Left lung (tissue), 10 donors: Measurements from ENCODE around the gene ASB8. TPM values are rescaled to one million over a fixed set of nuclear protein-coding genes. Genes with fewer than 3 reads are reported as not detected.
A peak's percentile ranks its signal among the peaks of the same experiment; 100 is the strongest.

ENCODE experiments used
- ATAC-seq: fragments of 200-7000 bp; cut with Tn5 transposase; one replicate; pipeline ENCODE4 v1.9.1; 2020; ENCODE audit warnings: moderate library complexity
- DNase-seq, 4 donors: peaks; one replicate each; pipeline ENCODE4 v3.0.0-alpha.2; 2013 to 2020
- H3K27ac ChIP-seq, 2 donors: fragments of 200-600 bp; sonication (generic) in 1 of 2; one replicate each; pipeline versions ENCODE4 v1.5.0 to v1.8.0; 2020 to 2021
- H3K27me3 ChIP-seq, 2 donors: fragments of 200-600 bp; sonication (generic) in 1 of 2; one replicate each; pipeline versions ENCODE4 v1.5.0 to v1.8.0; 2020 to 2021
- H3K36me3 ChIP-seq, 2 donors: fragments of 200-600 bp; sonication (generic) in 1 of 2; one replicate each; pipeline versions ENCODE4 v1.5.0 to v1.8.0; 2020 to 2021
- H3K4me1 ChIP-seq, 2 donors: fragments of 200-600 bp; one replicate each; pipeline ENCODE4 v1.8.0; 2021
- H3K4me3 ChIP-seq, 2 donors: fragments of 200-600 bp; sonication (generic) in 1 of 2; one replicate each; pipeline versions ENCODE4 v1.5.0 to v1.8.0; 2020 to 2021; ENCODE audit warnings: mild to moderate bottlenecking in 1 of 2
- H3K9me3 ChIP-seq, 2 donors: fragments of 200-600 bp; sonication (generic) in 1 of 2; one replicate each; pipeline versions ENCODE4 v1.5.0 to v1.8.0; 2020 to 2021
- intact Hi-C, 2 donors: fragments of 100-400 bp; cut with DNase I; formaldehyde crosslinking; loops; one replicate each; pipeline versions ENCODE4 v1.11.2 to v1.14.2; 2022
- microRNA-seq, 2 donors: library from miRNA; unstranded; fragments of <30 nt; microRNA quantifications; one replicate each; pipeline ENCODE4, GENCODE V29; 2019
- polyA plus RNA-seq, 6 donors: library from polyadenylated mRNA; unstranded; fragments of 120-200 nt; gene quantifications; one replicate each; pipeline ENCODE4 v1.2.1, GENCODE V29; 2013; ENCODE audit not compliant: insufficient read length in 6 of 6
- total RNA-seq, 2 donors: library from RNA; stranded (reverse); fragmentation: NEBNext Ultra II Directional; extraction: Animal tissue kit (Norgen Biotek cat#: 25700); gene quantifications; one replicate each; pipeline ENCODE4 v1.2.1, GENCODE V29; 2021
- TF ChIP-seq, protein P1 (sequence below), 2 donors: fragments of 200-600 bp; sonication (generic) in 1 of 2; IDR thresholded peaks; one replicate each; pipeline versions ENCODE4 v1.5.0 to v1.8.0; 2021; ENCODE audit warnings: antibody characterized with exemption in 2 of 2
- donor health status: DM: no; HTN: yes; CAD: no.
- donor health status: DM: no; HTN: no; CAD: no.

ASB8 gene
- total and polyA plus RNA-seq, 8 donors = 26.8 to 44.5 (median 36.3) TPM

GRCh38 chr12:48105867-48106680, 51.2 kb downstream of the ASB8 start, which contains the start of gene SENP1:
Gene SENP1, minus strand, starts transcription at chr12:48106079. Its CDS starts 4,607 bp downstream, at chr12:48101472.
- DNase-seq (peak; percentile 88 to 95 (median 90)), ATAC-seq (peak; percentile 91)
- TF ChIP-seq, protein P1, sequence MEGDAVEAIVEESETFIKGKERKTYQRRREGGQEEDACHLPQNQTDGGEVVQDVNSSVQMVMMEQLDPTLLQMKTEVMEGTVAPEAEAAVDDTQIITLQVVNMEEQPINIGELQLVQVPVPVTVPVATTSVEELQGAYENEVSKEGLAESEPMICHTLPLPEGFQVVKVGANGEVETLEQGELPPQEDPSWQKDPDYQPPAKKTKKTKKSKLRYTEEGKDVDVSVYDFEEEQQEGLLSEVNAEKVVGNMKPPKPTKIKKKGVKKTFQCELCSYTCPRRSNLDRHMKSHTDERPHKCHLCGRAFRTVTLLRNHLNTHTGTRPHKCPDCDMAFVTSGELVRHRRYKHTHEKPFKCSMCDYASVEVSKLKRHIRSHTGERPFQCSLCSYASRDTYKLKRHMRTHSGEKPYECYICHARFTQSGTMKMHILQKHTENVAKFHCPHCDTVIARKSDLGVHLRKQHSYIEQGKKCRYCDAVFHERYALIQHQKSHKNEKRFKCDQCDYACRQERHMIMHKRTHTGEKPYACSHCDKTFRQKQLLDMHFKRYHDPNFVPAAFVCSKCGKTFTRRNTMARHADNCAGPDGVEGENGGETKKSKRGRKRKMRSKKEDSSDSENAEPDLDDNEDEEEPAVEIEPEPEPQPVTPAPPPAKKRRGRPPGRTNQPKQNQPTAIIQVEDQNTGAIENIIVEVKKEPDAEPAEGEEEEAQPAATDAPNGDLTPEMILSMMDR (IDR thresholded peaks at IDR 0.05) = no peak
- intact Hi-C loops = loop anchor here in 1 of 2 donors (5.0 kb wide), 1 partner anchor 51 kb away; the partner anchor contains the start of gene ASB8
- Histone ChIP-seq H3K4me3 (peak within 1 kb of the TSS; percentile 85 to 88), H3K4me1 (peaks cover 17 to 37% of the 10 kb centered on the region in 2 donors), H3K9me3 (no peaks in the 10 kb centered on the region), H3K27ac (peak within 1 kb of the TSS; percentile 96 to 97), H3K27me3 (no peaks in the 10 kb centered on the region), H3K36me3 (no peaks in the 10 kb centered on the region)

DNA sequence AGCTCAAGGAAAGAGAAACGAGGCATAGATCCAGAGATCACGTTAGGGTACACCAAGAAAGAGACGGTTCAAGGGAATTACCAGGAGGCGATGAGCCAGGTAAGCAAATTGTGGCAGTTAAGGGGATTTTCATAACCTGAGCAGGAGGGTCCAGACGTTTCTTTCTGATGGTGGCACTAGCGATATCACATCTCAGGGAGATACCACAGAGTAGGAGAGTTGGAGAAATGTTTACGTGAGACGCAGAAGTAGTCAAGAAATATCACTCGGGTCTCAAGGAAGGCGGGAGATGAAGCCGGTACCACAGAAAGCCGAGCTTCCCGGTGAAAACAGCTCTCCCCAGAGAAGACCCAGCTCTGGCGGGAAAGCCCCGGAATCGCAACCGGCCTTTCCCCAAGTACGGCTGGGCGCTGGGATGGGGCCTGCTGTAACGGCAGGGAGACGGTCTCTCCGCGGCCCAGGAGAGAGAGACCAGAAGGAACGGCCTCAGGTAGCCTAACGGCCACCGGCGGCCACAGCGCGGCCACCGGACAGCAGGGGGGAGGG, 51.9 kb downstream of the ASB8 start:
- H3K27me3 ChIP-seq = no peaks in the 10 kb centered on the region
- ATAC-seq (peak; percentile 5), DNase-seq (no peak)
- H3K36me3 ChIP-seq = no peaks in the 10 kb centered on the region
- H3K4me3 ChIP-seq = peak overlapping the region; percentile 85 to 88
- H3K27ac ChIP-seq = peak overlapping the region; percentile 96 to 97
- TF ChIP-seq, protein P1 (IDR thresholded peaks at IDR 0.05) = no peak
- H3K9me3 ChIP-seq = no peaks in the 10 kb centered on the region
- H3K4me1 ChIP-seq = peaks cover 17 to 34% of the 10 kb centered on the region in 2 donors
- intact Hi-C loops = loop anchor here in 1 of 2 donors (5.0 kb wide), 1 partner anchor 52 kb away; the partner anchor contains the start of gene ASB8

GRCh38 chr12:48104531-48104930, 52.8 kb downstream of the ASB8 start:
- H3K36me3 ChIP-seq = no peaks in the 10 kb centered on the region
- TF ChIP-seq, protein P1 (IDR thresholded peaks at IDR 0.05) = no peak
- H3K4me3 ChIP-seq = peak overlapping the region; percentile 85 to 88
- peaks cover 17 to 30% of the 10 kb centered on the region in 2 donors for H3K4me1 ChIP-seq
- no peaks in the 10 kb centered on the region for H3K9me3 ChIP-seq
- DNase-seq (no peak), ATAC-seq (no peak)
- H3K27me3 ChIP-seq = no peaks in the 10 kb centered on the region
- peak overlapping the region in 1 of 2 donors; percentile 96 for H3K27ac ChIP-seq
- intact Hi-C loops = no loop called here

Small RNA genes lying within 50 kb of the gene (microRNA-seq; reads per million reads assigned to microRNA genes)
- 0.41 to 0.84 reads per million in 2 donors for gene MIR6505

Other genes with a start within 250 kb of the ASB8 start
- gene TMEM106C, start 193.9 kb downstream of the ASB8 start, total RNA-seq = 10 to 100 TPM; 43.1 to 66.8 TPM
- gene TMEM106C, start 193.9 kb downstream of the ASB8 start, polyA plus RNA-seq = 10 to 100 TPM; 76.4 to 99.3 (median 88.7) TPM
- under 1 TPM in 1 of 2 donors, not detected in 1; 0.06 TPM for gene COL2A1, start 153.0 kb downstream of the ASB8 start, total RNA-seq
- gene COL2A1, start 153.0 kb downstream of the ASB8 start, polyA plus RNA-seq = 10 to 100 TPM; 66.1 to 91.3 (median 71.3) TPM
- 10 to 100 TPM; 13.3 to 19.2 TPM for gene SENP1, start 51.4 kb downstream of the ASB8 start, total RNA-seq
- gene SENP1, start 51.4 kb downstream of the ASB8 start, polyA plus RNA-seq = 10 to 100 TPM; 23.2 to 28.0 (median 25.5) TPM
- gene PFKM, start 38.2 kb downstream of the ASB8 start, total RNA-seq = 10 to 100 TPM; 52.3 to 61.6 TPM
- 10 to 100 TPM; 67.7 to 97.9 (median 75.8) TPM for gene PFKM, start 38.2 kb downstream of the ASB8 start, polyA plus RNA-seq
- under 1 TPM; 0.58 to 0.73 TPM for gene CCDC184, start 26.1 kb upstream of the ASB8 start, total RNA-seq
- gene CCDC184, start 26.1 kb upstream of the ASB8 start, polyA plus RNA-seq = under 1 TPM in 5 of 6 donors, not detected in 1; 0.20 to 0.32 (median 0.28) TPM
- not detected for gene OR10AD1, start 45.8 kb upstream of the ASB8 start, total RNA-seq
- 1 to 10 TPM in 3 of 6 donors, under 1 TPM in 3; 0.50 to 1.3 (median 0.89) TPM for gene OR10AD1, start 45.8 kb upstream of the ASB8 start, polyA plus RNA-seq
- 10 to 100 TPM; 17.5 to 20.8 TPM for gene ZNF641, start 193.4 kb upstream of the ASB8 start, total RNA-seq
- 10 to 100 TPM; 26.0 to 32.6 (median 29.4) TPM for gene ZNF641, start 193.4 kb upstream of the ASB8 start, polyA plus RNA-seq